H1 (cell line): ENCODE results near the gene FMNL2. TPM values are rescaled to one million over a fixed set of nuclear protein-coding genes. Genes with fewer than 3 reads are reported as not detected.

ENCODE experiments used
- CTCF ChIA-PET: fragments of 300-600 bp; sonication (Branson Sonifier 250); formaldehyde crosslinking; loops from one replicate; lab custom pipeline; 2021; ENCODE audit not compliant: partially characterized antibody; lab: Charles Lee
- POLR2A ChIA-PET: fragments of 300-600 bp; sonication (Branson Sonifier 250); formaldehyde crosslinking; loops from one replicate; lab custom pipeline; 2021; ENCODE audit warnings: inconsistent platforms; ENCODE audit not compliant: partially characterized antibody; lab: Charles Lee
- DNase-seq, 2 experiments: peaks; one replicate each; pipeline versions ENCODE4 v3.0.0 to v3.0.0-alpha.2; 2010 to 2022; ENCODE audit warnings: low spot score in 2 of 2, low read depth in 1 of 2, mixed read lengths in 1 of 2
- FAIRE-seq: peaks from 2 replicates; lab custom pipeline; 2011; peaks lifted over from hg19 to GRCh38; lab: Jason Lieb, UNC
- H2AFZ ChIP-seq: 2 replicates; pipeline ENCODE4 v1.8.1; 2012; ENCODE audit warnings: low read length, inconsistent platforms
- H2AK5ac ChIP-seq: 2 replicates; pipeline ENCODE4 v1.6.1; 2013; ENCODE audit warnings: low read depth, low read length
- H2BK120ac ChIP-seq: replicated peaks from 2 replicates; pipeline ENCODE3; 2013; ENCODE audit warnings: low read depth, low read length, inconsistent platforms
- H2BK12ac ChIP-seq: 2 replicates; pipeline ENCODE4 v1.6.1; 2013; ENCODE audit warnings: low read depth, low read length
- H2BK15ac ChIP-seq: 2 replicates; pipeline ENCODE4 v1.6.1; 2013; ENCODE audit warnings: low read length
- H2BK20ac ChIP-seq: 2 replicates; pipeline ENCODE4 v1.6.1; 2013; ENCODE audit warnings: low read length
- H2BK5ac ChIP-seq: 2 replicates; pipeline ENCODE4 v1.6.1; 2013; ENCODE audit warnings: low read depth, low read length
- H3K14ac ChIP-seq: 2 replicates; pipeline ENCODE4 v1.6.1; 2013; ENCODE audit warnings: inconsistent platforms; ENCODE audit not compliant: insufficient read length
- H3K18ac ChIP-seq: 2 replicates; pipeline ENCODE4 v1.6.1; 2013; ENCODE audit warnings: low read length; ENCODE audit errors: extremely low read depth
- H3K23ac ChIP-seq: 2 replicates; pipeline ENCODE4 v1.6.1; 2013; ENCODE audit warnings: inconsistent platforms; ENCODE audit not compliant: insufficient read length
- H3K23me2 ChIP-seq: 2 replicates; pipeline ENCODE4 v1.6.1; 2013; ENCODE audit warnings: low read depth, low read length
- H3K27ac ChIP-seq: 2 replicates; pipeline ENCODE4 v1.6.1; 2011; ENCODE audit warnings: low read depth, low read length, inconsistent platforms
- H3K27me3 ChIP-seq, 4 experiments: replicated peaks in 1 of 4; 1 replicate in 1 of 4; 2 replicates in 3 of 4; pipeline versions ENCODE4 v1.6.1 to v1.8.1; 2011 to 2013; ENCODE audit warnings: low read length in 3 of 4, mild to moderate bottlenecking in 3 of 4, inconsistent platforms in 2 of 4, mixed read lengths in 2 of 4, moderate library complexity in 1 of 4; ENCODE audit not compliant: control insufficient read depth in 3 of 4, insufficient read depth in 3 of 4; ENCODE audit errors: extremely low read depth in 1 of 4
- H3K36me3 ChIP-seq, 4 experiments: 2 replicates each; pipeline versions ENCODE4 v1.6.1 to v1.8.1; 2011 to 2013; ENCODE audit warnings: mild to moderate bottlenecking in 4 of 4, low read length in 3 of 4, moderate library complexity in 2 of 4, control low read depth in 1 of 4, inconsistent platforms in 1 of 4; ENCODE audit not compliant: insufficient read depth in 4 of 4, control insufficient read depth in 2 of 4
- H3K4ac ChIP-seq: replicated peaks from 2 replicates; pipeline ENCODE3; 2013; ENCODE audit warnings: low read length, low read depth, mixed read lengths, inconsistent platforms; ENCODE audit not compliant: insufficient read length
- H3K4me1 ChIP-seq, 4 experiments: replicated peaks in 1 of 4; 1 replicate in 1 of 4; 2 replicates in 3 of 4; pipeline versions ENCODE4 v1.6.1 to v1.8.1; 2011 to 2013; ENCODE audit warnings: low read length in 3 of 4, inconsistent platforms in 2 of 4, mixed read lengths in 1 of 4; ENCODE audit not compliant: insufficient read depth in 4 of 4, control insufficient read depth in 3 of 4
- H3K4me2 ChIP-seq, 2 experiments: 2 replicates each; pipeline versions ENCODE4 v1.6.1 to v1.8.1; 2011 to 2013; ENCODE audit warnings: low read depth in 2 of 2, low read length in 2 of 2, control low read depth in 1 of 2, inconsistent platforms in 1 of 2, mild to moderate bottlenecking in 1 of 2; ENCODE audit not compliant: insufficient read depth in 1 of 2
- H3K4me3 ChIP-seq, 4 experiments: fragments of 200-600, 300-600 bp in 1 of 4; sonication (generic), shearing (Covaris generic), sonication (Bioruptor Twin) in 1 of 4; 2 replicates each; pipeline versions ENCODE4 v1.5.1 to v1.8.1; 2011 to 2016; ENCODE audit warnings: low read length in 4 of 4, low read depth in 3 of 4, control low read depth in 2 of 4, inconsistent platforms in 2 of 4, mild to moderate bottlenecking in 2 of 4, mixed read lengths in 1 of 4, moderate library complexity in 1 of 4; ENCODE audit not compliant: insufficient read depth in 2 of 4; ENCODE audit errors: extremely low read depth in 1 of 4
- H3K56ac ChIP-seq: replicated peaks from 2 replicates; pipeline ENCODE3; 2013; ENCODE audit warnings: low read depth, mild to moderate bottlenecking, mixed read lengths, low read length, inconsistent platforms; ENCODE audit not compliant: insufficient read length
- H3K79me1 ChIP-seq: 2 replicates; pipeline ENCODE4 v1.6.1; 2013; ENCODE audit warnings: low read depth, low read length, control low read depth
- H3K79me2 ChIP-seq, 2 experiments: 2 replicates each; pipeline versions ENCODE4 v1.6.1 to v1.8.1; 2012 to 2013; ENCODE audit warnings: low read length in 2 of 2, mild to moderate bottlenecking in 2 of 2, inconsistent platforms in 1 of 2; ENCODE audit not compliant: insufficient read depth in 2 of 2, control insufficient read depth in 1 of 2
- H3K9ac ChIP-seq, 4 experiments: replicated peaks in 1 of 4; 1 replicate in 1 of 4; 2 replicates in 3 of 4; pipeline versions ENCODE4 v1.6.1 to v1.8.1; 2011 to 2013; ENCODE audit warnings: low read depth in 3 of 4, low read length in 3 of 4, control low read depth in 2 of 4, mild to moderate bottlenecking in 2 of 4, moderate library complexity in 2 of 4, inconsistent platforms in 1 of 4; ENCODE audit errors: extremely low read depth in 1 of 4
- H3K9me3 ChIP-seq, 2 experiments: 2 replicates each; pipeline versions ENCODE4 v1.6.1 to v1.8.1; 2012 to 2013; ENCODE audit warnings: mild to moderate bottlenecking in 2 of 2, moderate library complexity in 2 of 2, control low read depth in 1 of 2, inconsistent platforms in 1 of 2, low read depth in 1 of 2, low read length in 1 of 2, mixed read lengths in 1 of 2; ENCODE audit not compliant: insufficient read depth in 2 of 2
- H4K20me1 ChIP-seq, 2 experiments: replicated peaks in 1 of 2; 2 replicates each; pipeline versions ENCODE3 to v1.8.1; 2011 to 2013; ENCODE audit warnings: inconsistent platforms in 2 of 2, low read length in 2 of 2, mild to moderate bottlenecking in 1 of 2; ENCODE audit not compliant: insufficient read depth in 2 of 2, control insufficient read depth in 1 of 2
- H4K5ac ChIP-seq: 2 replicates; pipeline ENCODE4 v1.6.1; 2013; ENCODE audit warnings: low read length, low read depth, mixed read lengths, inconsistent platforms; ENCODE audit not compliant: insufficient read length
- H4K8ac ChIP-seq: 2 replicates; pipeline ENCODE4 v1.8.0; 2013; ENCODE audit warnings: mild to moderate bottlenecking, moderate library complexity, low read length, inconsistent platforms; ENCODE audit not compliant: insufficient read depth; ENCODE audit errors: extremely low read depth
- H4K91ac ChIP-seq: replicated peaks from 2 replicates; pipeline ENCODE3; 2013; ENCODE audit warnings: low read length, mixed read lengths, inconsistent platforms; ENCODE audit not compliant: insufficient read length
- GABPA ChIP-seq: IDR thresholded peaks from 2 replicates; pipeline ENCODE4 v1.6.1; 2011; ENCODE audit warnings: mild to moderate bottlenecking, low read length, moderate library complexity, borderline replicate concordance; ENCODE audit not compliant: insufficient read depth
- MAX ChIP-seq: IDR thresholded peaks from 2 replicates; pipeline ENCODE4 v1.6.1; 2012; ENCODE audit warnings: inconsistent platforms
- POU5F1 ChIP-seq: IDR thresholded peaks from 2 replicates; pipeline ENCODE4 v1.6.1; 2011; ENCODE audit warnings: low read depth, mild to moderate bottlenecking, low read length, moderate library complexity
- RBBP5 ChIP-seq: IDR thresholded peaks from 2 replicates; pipeline ENCODE4 v1.7.1; 2012; ENCODE audit warnings: low read depth, mild to moderate bottlenecking, inconsistent platforms, low read length, moderate library complexity, borderline replicate concordance
- TAF1 ChIP-seq: IDR thresholded peaks from 2 replicates; pipeline ENCODE4 v1.6.1; 2011; ENCODE audit warnings: mild to moderate bottlenecking, low read depth, low read length
- TAF7 ChIP-seq: optimal IDR thresholded peaks from 2 replicates; pipeline ENCODE3; 2011; ENCODE audit warnings: low read depth, mild to moderate bottlenecking, inconsistent platforms, low read length, moderate library complexity, borderline replicate concordance
- WGBS, 2 experiments: shearing (Covaris generic) in 1 of 2; methylation state at CpG; one replicate each; pipeline versions ENCODE4 v1.1.6 to v1.1.7; 2013 to 2015; ENCODE audit warnings: low lambda C conversion rate in 2 of 2, mixed read lengths in 2 of 2, inconsistent platforms in 1 of 2, low coverage in 1 of 2, missing lambda C conversion rate in 1 of 2; ENCODE audit not compliant: insufficient replicate concordance in 2 of 2, insufficient coverage in 1 of 2, insufficient read length in 1 of 2; ENCODE audit errors: extremely low coverage in 1 of 2, missing lambda C conversion rate in 1 of 2; 5-methylcytosine and 5-hydroxymethylcytosine counted together
- polyA plus RNA-seq, 7 experiments: library from polyadenylated mRNA; depleted of rRNA in 3 of 7; stranded (reverse) in 5 of 7; unstranded in 2 of 7; fragments of >200 nt in 5 of 7; fragments of 200-250 nt in 2 of 7; gene quantifications; 1 replicate in 5 of 7; 2 replicates in 1 of 7; 4 replicates in 1 of 7; pipeline versions ENCODE4 v1.2.1 to v1.2.3, GENCODE V29; 2011 to 2013; ENCODE audit warnings: missing spikeins in 2 of 7, mixed read lengths in 2 of 7
- total RNA-seq: library from RNA; stranded (reverse); fragmentation: NEBNext Ultra II Directional; extraction: Animal tissue kit (Norgen Biotek cat#: 25700); gene quantifications from 2 replicates; pipeline ENCODE4 v1.2.1, GENCODE V29; 2021

Gene FMNL2
- total and polyA plus RNA-seq, 2 of the 8 experiments (the other 6 are each of a cell fraction or from before 2014, with no cell fraction given) = 15.5 to 45.1 TPM

- H3K4me2 ChIP-seq = no peak overlapping the region
- WGBS, 2 experiments = 95% methylated on average over 3 of the region's 3 CpGs; no CpG with 5 or more reads in 1 of the 2 experiments
- H2BK12ac ChIP-seq = no peak overlapping the region
- no peak overlapping the region for H3K27ac ChIP-seq
- no peak overlapping the region for H2AK5ac ChIP-seq
- H3K23me2 ChIP-seq = no peaks in the 10 kb centered on the region
- no peak overlapping the region for H2BK5ac ChIP-seq
- no peak overlapping the region for H2BK15ac ChIP-seq
- H3K36me3 ChIP-seq = no peaks in the 10 kb centered on the region
- peaks cover 0 to 7% (median 2%) of the 10 kb centered on the region in 4 experiments; a peak in 2 of 7 replicates for H3K4me1 ChIP-seq
- TF ChIP-seq POU5F1 = no peak
- TF ChIP-seq GABPA = no peak
- no peak for TF ChIP-seq RBBP5
- TF ChIP-seq MAX = no peak
- TF ChIP-seq TAF7 = no peak
- TF ChIP-seq TAF1 = no peak
- peaks cover 6% of the 10 kb centered on the region; the same call in 1 of the 2 replicates for H3K79me1 ChIP-seq
- H3K23ac ChIP-seq = no peak overlapping the region
- H4K20me1 ChIP-seq = peaks cover 0 to 2% of the 10 kb centered on the region in 2 experiments
- no peak overlapping the region for H2AFZ ChIP-seq
- no peak for FAIRE-seq
- no peak overlapping the region for H4K91ac ChIP-seq
- H3K79me2 ChIP-seq = peaks cover 0 to 78% of the 10 kb centered on the region in 2 experiments; a peak in 3 of 4 replicates
- no peaks in the 10 kb centered on the region for H3K9me3 ChIP-seq
- H4K8ac ChIP-seq = no peak overlapping the region
- CTCF ChIA-PET = interaction anchor here (0.6 to 0.7 kb wide), 2 partner anchors 47 to 443 kb away, joined by 3 read pairs; no protein-coding TSS in a partner anchor
- no peak overlapping the region for H3K4ac ChIP-seq
- H3K27me3 ChIP-seq = no peaks in the 10 kb centered on the region
- no peak overlapping the region for H2BK20ac ChIP-seq
- DNase-seq = no peak
- no peak overlapping the region for H3K9ac ChIP-seq
- POLR2A ChIA-PET = no interaction called here
- no peak overlapping the region for H3K4me3 ChIP-seq
- no peak overlapping the region for H3K14ac ChIP-seq
- H4K5ac ChIP-seq = no peak overlapping the region
- no peak overlapping the region for H3K56ac ChIP-seq
- H3K18ac ChIP-seq = no peak overlapping the region
- no peak overlapping the region for H2BK120ac ChIP-seq
These were observed 144.3 kb downstream of the FMNL2 start for GRCh38 chr2:152479282-152479681.
